GM21825 (cell line): ENCODE data around the gene ADPRHL1.
A peak's percentile ranks its signal among the peaks of the same experiment; 100 is the strongest.
"Not testable (repeated sequence)": the region's sequence is repeated elsewhere in the genome, so short reads cannot be mapped to it uniquely, and the experiment has no call there.

ENCODE experiments used
- ATAC-seq: cut with Tn5 transposase; IDR thresholded peaks from one replicate; pipeline ENCODE4 v1.9.1; 2021; ENCODE audit warnings: mild to moderate bottlenecking, moderate library complexity; ENCODE audit not compliant: unreplicated experiment

Gene ADPRHL1

DNA sequence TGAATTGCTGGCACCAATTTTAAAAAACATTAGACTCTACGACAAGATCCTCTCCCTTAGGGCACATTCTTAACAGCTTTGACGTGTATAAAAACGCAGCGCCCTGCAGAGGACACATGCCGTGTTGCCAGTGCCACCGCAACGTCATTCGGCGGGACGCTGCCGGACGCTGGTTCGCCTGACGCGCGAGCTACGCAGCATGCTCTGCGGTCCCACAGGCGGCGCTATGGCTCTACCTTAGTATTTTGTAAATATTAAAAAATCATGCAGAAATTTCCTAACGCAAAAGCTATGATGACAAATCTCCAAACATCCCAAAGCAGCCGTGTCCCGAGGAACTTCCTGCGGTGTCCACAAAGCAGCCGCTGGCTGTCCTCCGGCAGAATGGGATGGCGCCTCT is 4.2 kb upstream of the ADPRHL1 start:
- ATAC-seq = no peak

DNA sequence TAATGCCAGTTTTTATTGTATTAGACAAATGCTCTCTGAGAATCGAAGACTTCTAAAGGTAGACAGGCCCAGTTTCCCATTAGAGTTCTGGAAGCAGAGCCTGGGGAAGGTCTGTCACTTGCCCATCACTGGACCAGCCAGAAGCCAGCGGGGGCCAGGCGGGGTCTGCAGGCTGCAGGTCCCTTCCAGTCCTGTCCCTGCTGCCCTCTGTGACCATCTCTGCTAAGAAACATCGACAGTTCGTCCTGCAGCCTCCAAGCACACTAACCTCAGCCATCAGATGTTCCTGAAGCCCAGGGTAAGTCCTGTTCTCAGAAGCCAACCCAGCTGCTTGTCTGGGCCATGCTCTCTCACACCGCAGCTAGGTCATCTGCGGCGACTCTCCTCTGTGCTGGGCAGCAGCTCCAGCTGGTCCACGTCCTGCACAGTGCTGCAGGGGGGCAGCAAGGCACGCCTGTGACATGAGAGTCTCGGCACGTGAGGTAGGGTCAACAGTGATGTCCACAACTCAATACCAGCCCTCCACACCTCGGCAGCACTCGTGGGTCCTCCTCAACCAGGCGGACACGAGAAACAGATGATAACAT is 2.9 kb upstream of the ADPRHL1 start:
- ATAC-seq = no peak

DNA sequence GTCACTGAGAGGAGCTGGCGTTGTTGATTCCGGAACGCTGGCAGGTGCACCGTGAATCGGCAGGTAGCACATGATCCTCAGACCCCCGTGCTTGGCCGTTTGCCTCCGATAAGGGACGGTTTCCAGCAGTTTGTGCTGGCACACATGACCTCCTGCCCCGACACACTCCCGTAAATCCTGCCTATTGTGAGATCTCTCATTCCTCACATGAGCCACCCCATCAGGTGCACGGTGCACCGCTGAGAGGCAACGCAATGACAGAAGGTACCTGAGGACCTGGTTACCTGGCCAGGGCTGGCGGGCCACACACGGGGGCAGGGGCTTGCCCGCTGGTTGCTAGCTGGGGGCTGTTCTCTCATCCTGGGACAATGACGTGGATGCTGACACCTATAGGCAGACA is 2.1 kb upstream of the ADPRHL1 start:
- no peak for ATAC-seq

DNA sequence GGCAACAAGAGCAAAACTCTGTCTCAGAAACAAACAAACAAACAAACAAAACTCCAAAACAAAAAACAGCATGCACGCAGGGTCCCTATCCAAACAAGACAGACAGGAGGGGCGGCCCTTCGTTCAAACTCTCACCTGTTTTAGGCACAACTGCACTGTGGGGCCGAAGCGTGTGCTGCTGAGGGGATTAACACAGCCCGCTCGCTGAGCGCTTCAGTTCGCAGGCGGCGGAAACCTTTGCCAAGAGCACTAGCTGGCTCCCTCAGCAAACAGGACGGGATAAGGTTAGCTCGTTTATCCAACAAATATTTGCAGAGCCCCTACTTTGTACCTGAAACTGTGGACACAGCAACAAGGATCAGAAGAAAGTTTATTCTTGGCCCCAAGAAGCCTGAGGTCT is 1.6 kb upstream of the ADPRHL1 start:
- no peak for ATAC-seq

DNA sequence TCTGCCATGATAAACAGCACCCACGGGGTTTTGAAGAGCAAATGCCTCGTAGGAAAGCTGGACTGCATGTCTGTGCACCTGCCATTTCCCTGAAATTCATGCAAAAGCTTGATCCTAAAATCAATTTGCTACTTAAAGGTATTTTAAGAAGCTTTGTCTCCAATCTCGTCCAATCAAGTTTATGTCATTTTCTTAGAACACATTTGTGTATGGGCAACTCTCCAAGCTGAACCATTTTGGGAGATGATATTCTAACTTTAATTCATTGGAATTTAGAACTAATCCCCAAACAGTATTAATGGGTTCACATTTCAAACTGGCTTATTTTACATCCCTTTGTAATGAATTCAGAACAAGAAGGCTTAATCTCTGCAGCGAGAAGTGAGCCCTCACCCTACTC is 822 bp downstream of the ADPRHL1 start:
- no peak for ATAC-seq

DNA sequence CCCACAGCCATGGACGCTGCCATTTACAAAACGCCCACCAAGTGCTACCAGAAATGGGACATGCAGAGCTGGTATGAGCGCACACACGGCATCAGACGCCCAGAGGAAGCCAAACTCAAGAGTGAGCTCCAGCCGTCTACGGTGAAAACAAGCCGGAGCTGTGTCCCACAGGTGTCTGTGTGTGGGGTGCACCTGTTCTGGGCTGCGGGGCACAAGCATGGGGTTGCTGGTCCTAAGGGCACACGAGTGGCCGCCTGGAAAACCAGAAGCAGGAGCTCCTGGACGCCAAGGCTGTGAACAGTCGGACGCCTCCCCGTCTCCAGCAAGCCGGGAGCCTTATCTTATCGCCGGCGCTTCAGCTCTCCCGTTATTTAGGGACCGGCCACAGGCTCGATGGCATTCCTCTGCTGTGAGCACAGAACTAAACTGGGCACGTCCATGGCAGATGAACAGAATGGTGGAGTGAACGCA is 1.3 kb downstream of the ADPRHL1 start:
- ATAC-seq = no peak

DNA sequence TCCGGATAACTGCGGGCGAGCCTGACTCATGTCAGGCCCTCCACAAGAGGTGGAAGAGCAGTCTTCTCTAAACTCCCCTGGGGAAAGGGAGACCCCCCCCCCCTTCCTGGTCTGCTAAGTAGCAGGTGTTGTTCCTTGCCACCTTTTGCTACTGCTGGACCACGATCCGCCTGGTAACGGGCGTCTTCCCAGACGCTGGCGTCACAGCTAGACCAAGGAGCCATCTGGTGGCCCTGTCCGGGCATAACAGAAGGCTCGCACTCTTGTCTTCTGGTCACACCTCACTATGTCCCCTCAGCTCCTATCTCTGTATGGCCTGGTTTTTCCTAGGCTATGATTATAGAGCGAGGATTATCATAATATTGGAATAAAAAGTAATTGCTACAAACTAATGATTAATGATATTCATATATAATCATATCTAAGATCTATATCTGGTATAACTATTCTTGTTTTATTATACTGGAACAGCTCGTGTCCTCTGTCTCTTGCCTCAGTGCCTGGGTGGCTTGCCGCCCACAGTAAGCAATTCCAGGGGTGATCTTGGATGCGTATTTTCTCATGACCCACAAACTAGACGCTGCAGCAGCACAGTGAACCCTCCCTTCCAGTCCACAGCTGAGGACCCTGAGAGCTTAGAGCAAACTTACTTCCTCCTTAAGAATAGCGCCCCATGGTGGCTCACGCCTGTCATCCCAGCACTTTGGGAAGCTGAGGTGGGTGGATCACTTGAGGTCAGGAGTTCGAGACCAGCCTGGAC is 2.2 kb downstream of the ADPRHL1 start:
- ATAC-seq = not testable (repeated sequence)

DNA sequence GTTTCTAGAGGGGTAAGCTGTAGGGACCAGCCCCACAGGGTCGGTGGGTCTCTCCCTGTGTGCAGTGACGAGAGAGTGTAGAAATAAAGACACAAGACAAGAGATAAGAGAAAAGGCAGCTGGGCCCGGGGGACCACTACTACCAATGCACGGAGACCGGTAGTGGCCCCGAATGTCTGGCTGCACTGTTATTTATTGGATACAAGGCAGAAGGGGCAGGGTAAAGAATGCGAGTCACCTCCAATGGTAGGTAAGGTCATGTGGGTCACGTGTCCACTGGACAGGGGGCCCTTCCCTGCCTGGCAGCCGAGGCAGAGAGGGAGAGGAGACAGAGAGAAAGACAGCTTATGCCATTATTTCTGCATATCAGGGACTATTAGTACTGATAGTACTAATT is 2.9 kb downstream of the ADPRHL1 start:
- ATAC-seq = not testable (repeated sequence)

DNA sequence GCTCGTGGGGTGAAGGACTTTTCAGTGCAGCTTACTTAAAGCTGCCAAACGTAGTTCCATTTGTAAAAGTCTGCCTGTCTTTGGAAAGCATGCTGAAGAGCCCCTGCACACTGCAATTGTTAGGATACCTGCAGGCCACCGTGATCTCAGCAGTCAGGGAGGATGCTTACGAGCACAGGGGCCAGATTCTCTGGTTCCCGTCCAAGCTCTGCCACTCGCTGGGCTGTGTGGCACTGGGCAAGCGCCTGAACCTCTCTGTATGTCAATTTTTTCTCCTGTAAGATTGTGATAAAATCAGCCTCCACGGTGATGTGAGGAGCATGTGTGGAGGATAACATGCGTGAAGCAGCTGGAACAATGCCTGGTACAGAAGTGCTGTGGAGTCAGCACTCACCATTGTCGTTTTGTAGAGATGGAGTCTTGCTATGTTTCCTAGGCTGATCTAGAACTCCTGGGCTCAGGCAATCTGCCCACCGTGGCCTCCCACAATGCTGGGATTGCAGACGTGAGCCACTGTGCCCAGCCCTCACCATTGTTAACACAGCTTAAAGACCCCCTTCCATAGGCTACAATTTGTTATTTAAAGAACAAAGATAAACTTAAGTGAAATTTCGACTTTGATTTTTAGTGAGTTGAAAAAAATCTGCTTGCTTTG is 3.5 kb downstream of the ADPRHL1 start:
- no peak for ATAC-seq

DNA sequence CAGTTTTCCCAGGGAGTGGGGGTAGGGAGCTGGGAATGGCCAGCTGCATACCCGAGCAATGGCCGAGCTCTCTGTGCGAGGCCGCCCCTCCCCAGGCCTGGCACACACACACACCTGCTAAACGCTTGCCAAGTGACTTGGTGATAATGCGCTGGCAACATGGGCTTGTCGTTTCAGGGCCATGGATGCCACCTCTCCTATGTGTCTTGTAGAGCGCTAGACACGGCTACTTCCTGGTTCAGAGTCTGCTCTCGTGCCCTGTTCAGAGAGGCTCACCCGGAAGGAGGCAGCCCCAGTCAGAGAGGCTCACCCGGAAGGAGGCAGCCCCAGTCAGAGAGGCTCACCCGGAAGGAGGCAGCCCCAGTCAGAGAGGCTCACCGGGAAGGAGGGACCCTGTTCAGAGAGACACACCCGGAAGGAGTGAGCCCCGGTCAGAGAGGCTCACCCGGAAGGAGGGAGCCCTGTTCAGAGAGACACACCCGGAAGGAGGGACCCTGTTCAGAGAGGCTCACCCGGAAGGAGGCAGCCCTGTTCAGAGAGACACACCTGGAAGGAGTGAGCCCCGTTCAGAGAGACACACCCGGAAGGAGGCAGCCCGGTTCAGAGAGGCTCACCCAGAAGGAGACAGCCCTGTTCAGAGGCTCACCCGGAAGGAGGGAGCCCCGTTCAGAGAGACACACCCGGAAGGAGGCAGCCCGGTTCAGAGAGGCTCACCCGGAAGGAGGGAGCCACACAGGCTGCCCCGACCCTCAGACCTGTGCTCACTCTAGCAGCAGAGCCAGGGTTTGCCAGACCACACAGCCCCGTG is 4.2 kb downstream of the ADPRHL1 start:
- ATAC-seq = no peak

DNA sequence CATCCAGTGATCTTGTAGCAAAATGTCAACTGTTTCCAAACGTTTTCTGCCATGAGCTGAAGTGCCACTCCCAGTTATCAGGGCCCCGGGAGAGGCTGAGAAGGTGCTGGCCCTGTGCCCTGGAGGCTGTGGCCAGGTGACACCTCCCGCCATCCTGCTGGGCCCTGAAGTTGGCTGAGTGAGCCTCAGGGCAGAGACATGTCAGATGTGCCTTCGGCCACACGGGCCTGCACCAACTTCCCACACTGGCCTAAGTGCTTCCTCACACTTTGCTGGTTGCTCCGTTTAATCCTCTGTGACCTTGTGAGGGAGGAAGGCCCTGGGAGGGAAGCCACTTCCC is 4.8 kb downstream of the ADPRHL1 start:
- no peak for ATAC-seq

DNA sequence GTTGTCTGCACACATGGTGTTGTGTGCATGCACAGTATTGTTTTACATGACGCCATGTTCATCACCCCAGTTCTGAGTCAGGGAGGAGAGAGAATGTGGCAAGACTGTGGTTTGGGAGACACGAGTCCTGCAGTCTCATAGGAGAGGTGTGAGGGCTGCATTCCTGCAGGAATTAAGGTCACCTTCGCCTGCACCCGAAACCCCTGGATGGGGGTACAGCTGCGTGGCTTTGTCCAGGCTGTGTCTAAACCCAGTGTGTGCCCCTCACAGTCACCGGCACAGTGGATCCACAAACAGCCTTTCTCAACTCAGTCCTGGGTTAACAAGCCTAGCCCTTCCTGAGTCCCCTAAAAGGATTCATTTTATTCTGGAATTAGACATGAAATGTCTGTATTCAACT is 5.7 kb downstream of the ADPRHL1 start:
- ATAC-seq = no peak

DNA sequence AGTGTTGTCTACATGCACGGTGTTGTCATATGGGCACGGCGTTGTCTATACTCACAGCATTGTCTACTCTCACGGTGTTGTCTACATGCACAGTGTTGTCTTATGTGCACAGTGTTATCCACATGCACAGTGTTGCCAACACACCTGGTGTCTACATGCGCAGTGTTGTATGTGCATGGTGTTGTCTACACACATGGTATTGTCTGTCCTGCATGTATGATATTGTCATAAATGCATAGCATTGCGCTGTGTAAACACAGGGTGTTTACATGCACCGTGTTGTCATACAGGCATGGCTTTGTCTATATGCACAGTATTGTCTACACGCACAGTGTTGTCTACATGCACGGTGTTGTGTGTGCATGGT is 6.8 kb downstream of the ADPRHL1 start:
- no peak for ATAC-seq

DNA sequence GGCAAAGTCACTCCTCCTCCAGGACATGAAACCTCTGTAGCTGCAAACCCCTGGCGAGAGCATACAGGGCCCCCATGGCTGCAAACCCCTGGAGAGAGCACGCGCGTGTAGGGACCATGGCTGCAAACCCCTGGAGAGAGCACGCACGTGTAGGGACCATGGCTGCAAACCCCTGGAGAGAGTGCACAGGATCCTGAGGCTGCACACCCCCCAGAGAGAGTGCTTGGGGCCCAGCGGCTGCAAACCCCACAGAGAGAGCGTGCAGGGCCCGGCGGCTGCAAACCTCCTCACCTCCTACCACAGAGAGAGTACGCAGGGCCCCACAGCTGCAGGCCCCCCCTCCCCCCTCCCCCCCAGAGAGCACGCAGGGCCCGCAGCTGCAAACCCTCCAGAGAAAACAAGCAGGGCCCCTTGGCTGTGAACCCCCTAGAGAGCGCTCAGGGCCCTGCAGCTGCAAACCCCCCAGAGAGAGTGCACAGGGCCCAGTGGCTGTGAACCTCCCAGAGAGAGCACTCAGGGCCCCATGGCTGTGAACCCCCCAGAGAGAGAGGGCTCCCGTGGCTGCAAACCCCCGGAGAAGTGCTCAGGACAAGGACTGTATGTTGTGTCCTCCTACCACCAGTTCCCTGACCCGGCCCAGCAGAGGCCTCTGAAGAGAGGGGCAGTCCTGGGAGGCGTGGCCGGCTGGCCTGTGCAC is 7.3 kb downstream of the ADPRHL1 start:
- ATAC-seq = peak; percentile 59

DNA sequence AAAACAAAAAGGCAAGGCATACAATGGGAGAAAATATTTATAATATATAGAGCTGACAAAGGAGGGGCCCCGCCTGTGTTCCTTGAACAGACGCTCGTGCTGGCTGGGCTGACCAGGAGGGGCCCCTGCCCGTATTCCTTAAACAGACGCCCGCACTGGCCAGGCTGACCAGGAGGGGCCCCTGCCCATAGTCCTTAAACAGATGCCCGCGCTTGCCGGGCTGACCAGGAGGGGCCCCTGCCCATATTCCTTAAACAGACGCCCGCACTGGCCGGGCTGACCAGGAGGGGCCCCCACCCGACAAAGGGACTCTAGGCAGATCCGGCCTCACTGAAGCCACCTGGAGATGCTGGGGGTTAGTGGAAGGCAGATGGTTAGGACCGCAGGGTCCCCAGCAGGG is 9.3 kb downstream of the ADPRHL1 start:
- ATAC-seq = no peak

DNA sequence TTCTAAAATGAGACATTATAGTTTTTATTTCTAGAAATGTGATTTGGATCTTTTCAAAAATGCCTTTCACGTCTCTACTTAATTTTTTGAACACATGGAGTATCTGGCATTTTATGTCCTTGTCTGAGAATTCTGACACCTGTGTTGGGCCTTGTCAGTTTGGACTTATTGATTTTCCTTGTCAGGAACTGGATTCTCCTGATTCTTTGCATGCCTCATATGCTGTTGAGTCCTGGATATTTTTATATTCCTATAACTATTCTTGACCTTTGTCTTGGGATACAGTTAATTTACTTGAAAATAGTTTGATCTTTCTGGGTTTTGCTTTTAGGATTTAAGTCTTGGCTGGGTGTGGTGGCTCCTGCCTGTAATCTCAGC is 10.3 kb downstream of the ADPRHL1 start:
- no peak for ATAC-seq

DNA sequence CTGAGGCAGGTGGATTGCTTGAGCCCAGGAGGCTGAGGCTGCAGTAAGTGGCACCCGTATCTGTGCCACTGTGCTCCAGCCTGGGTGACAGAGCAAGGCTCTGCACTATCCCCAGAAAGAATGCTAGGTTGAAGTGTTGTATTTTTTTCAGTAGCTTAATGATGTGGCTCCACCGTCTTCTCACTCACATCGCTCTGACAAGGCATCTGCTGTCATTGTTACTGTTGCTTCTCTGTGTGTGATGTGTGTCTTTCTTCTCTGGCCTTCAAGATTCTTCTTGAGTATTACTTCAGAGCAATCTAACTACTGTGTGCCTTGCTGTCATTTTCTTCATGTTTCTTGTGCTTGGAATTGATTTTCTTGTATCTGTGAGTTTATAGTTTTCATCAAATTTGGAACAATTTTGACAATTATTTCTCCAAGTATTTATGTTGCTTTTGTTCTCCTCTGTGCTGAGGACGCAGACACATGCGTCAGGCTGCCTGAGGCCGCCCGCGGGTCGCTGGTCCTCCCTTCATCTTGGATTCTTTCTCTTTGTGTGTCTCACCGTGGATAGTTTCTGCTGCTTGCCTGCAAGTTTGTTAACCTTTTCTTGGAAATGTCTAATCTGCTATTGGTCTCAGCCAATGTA is 10.8 kb downstream of the ADPRHL1 start:
- no peak for ATAC-seq

DNA sequence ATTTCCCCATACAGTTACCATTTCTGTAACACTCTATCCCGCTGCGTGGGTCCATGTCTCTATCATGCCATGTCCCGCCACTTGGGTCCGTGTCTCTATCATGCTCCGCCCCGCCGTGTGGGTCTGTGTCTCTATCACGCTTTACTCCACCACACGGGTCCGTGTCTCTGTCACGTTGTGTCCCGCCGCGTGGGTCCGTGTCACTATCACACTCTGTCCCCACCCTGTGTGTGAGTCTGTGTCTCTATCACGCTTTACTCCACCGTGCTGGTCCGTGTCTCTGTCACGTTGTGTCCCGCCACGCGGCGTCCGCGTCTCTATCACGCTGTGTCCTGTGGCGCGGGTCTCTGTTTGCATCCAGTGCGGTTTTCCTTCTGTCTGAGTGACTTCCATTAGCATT is 11.6 kb downstream of the ADPRHL1 start:
- ATAC-seq = no peak

DNA sequence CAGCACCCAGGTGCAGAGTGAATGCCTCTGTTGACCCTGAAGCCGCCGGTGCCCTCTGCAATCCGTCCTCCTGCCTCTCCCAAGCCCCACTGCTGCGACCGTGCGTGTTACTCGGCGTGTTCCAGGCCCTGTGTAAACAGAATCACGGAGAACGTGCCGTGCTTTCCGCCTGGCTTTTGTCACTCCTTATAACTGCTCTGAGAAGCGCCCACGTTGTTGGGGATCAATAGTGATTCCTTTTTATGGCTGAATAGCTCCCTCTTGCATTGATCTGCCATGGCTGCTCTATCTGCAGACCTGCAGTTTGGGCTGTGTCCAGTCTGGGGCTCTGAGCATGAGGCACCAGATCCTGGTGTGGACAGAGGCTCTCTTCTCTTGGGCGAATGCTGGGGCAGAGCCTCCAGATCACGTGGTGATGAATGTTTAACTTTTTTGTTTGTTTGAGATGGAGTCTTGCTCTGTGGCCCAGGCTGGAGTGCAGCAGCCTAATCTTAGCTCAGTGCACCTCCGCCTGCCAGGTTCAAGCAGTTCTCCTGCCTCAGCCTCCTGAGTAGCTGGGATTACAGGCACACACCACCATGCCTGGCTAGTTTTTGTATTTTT is 15.8 kb downstream of the ADPRHL1 start:
- ATAC-seq = no peak

DNA sequence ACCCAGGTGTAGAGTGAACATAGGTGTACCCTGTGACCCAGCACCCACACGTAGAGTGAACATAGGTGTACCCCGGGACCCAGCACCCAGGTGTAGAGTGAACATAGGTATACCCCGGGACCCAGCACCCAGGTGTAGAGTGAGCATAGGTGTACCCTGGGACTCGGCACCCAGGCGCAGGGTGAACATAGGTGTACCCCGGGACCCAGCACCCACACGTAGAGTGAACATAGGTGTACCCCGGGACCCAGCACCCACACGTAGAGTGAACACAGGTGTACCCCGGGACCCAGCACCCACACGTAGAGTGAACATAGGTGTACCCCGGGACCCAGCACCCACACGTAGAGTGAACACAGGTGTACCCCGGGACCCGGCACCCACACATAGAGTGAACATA is 16.4 kb downstream of the ADPRHL1 start:
- ATAC-seq = not testable (repeated sequence)
